Fibroblast of pulmonary artery (primary cell): ENCODE results near the gene PLA2G1B.
A peak's percentile ranks its signal among the peaks of the same experiment; 100 is the strongest.

ENCODE experiments used
- DNase-seq: peaks from one replicate; pipeline ENCODE4 v3.0.0-alpha.2; 2010; ENCODE audit warnings: low read depth
- H3K4me3 ChIP-seq: replicated peaks from 2 replicates; pipeline ENCODE4 v1.5.1; 2011; ENCODE audit warnings: low read depth, mild to moderate bottlenecking, control low read depth, low read length, moderate library complexity
- TF ChIP-seq, protein P1 (sequence below): IDR thresholded peaks from 2 replicates; pipeline ENCODE4 v1.5.1; 2011; ENCODE audit warnings: mild to moderate bottlenecking, control low read depth, low read length, inconsistent platforms; ENCODE audit errors: missing control alignments

Gene PLA2G1B

DNA sequence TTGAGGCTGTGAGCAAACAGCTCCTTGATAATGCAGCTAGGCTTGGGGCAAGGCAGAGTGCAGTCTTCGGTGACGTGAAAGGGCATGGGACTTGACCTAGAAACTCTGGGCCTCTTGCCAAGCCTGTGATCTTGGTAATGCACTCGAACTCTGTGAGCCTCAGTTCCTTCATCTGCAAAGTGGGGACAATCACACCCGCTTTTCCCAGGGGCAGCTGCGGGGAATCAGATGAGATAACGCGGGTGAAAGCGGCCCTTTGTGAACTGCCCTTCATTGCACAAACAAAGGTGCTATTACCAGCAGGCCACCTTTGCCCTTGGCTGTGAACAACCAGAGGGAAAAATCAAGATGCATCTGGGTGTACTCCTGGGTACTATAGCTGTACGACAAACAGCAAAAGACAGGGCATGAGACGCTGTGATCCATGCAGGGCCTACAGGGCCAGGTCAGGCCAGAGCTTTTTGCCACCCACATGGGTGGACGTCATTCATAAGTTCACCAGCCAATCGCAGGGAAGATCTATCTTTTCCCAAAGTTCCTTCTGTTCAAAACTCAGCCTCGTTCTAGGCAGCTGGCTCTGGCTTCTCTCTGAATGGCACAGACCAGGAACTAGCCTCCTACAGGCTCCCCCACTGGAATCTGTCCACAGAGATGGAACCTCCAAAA lies 38.2 kb upstream of the PLA2G1B start:
- H3K4me3 ChIP-seq = no peak overlapping the region
- DNase-seq = no peak
- TF ChIP-seq, protein P1, sequence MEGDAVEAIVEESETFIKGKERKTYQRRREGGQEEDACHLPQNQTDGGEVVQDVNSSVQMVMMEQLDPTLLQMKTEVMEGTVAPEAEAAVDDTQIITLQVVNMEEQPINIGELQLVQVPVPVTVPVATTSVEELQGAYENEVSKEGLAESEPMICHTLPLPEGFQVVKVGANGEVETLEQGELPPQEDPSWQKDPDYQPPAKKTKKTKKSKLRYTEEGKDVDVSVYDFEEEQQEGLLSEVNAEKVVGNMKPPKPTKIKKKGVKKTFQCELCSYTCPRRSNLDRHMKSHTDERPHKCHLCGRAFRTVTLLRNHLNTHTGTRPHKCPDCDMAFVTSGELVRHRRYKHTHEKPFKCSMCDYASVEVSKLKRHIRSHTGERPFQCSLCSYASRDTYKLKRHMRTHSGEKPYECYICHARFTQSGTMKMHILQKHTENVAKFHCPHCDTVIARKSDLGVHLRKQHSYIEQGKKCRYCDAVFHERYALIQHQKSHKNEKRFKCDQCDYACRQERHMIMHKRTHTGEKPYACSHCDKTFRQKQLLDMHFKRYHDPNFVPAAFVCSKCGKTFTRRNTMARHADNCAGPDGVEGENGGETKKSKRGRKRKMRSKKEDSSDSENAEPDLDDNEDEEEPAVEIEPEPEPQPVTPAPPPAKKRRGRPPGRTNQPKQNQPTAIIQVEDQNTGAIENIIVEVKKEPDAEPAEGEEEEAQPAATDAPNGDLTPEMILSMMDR = no peak

DNA sequence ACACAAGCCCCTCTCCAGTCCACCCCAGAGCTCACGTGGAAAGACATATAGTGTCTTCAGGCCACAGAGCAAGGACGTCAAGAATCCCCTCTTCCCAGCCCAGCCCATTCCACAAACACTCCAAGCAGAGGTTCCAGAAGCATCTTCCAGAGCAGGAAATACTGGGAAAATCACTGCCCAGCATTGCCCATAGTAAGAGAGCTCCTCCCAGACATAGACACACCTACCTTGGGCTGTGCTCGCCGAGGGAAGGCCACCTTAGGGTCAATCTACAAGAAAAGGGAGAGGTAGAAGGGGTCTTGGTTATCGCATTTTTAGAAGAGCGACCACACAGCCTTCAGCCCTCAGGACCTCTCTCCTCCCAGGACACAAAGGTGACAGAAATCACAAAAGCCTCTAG lies 36.9 kb upstream of the PLA2G1B start:
- TF ChIP-seq, protein P1 = no peak
- no peak for DNase-seq
- H3K4me3 ChIP-seq = no peak overlapping the region

DNA sequence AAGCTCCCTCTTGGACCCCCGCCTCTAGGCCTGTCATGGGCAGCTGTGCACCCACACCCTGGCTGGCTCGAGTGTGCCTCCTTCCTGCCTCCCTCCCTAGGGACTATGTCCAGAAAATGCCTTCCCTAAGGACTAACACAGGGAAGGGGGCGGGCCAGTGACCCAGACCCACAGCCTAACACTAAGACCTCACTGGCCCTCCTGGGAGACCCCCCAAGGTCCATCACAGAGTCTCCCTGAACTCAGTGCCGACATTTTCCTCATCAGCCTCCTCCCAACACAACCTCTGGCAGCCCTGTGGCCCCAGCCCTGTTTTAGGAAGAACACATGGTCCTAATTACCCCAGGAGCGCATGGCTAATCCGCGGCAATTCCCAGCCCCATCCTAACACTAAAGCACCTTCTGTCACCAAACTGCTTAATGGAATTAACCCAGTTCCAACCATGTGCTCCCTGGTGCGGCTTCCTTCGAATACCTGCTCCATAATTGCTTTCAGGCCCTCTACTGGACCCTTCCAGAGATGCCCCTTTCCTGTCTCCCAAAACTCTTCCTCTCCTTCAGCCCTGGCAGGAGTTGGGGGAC lies 35.8 kb upstream of the PLA2G1B start:
- TF ChIP-seq, protein P1 = no peak
- no peak overlapping the region for H3K4me3 ChIP-seq
- no peak for DNase-seq

DNA sequence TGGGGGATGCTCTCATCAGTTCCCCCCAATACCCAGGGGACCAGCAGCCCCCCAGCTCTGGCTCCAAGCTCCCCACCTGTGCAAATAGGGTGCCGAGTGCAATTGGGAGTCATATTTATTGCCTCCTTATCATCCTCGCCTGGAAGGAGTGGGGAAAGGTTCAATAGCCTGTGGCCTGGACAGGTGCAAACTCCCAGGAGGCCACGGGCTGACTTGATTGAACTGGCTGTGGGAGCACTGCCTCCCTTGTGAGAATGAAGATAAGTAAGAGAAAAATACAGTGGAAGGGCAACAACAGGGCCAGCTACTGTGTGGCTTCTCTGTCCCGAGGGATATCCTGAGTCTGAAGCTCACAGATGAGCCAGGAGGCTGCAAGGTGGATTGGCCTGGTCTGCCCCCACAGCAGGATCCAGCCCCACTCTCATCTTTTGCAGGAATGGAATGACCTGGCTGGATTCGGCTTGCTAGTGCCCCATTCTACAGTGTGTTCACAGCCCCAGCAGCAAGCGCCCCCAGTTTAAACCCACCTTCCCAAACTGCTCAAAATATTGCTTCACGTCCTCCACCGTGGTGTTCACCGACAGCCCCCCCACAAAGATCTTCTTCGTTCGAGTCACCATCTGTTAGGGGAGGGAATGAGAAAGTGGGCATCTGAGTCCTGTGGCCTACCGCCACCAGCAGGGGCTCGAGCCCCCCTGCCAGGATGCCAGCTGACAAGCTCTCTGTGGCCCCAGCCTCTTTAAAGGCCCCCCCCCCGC lies 35.1 kb upstream of the PLA2G1B start:
- TF ChIP-seq, protein P1 = no peak
- no peak overlapping the region for H3K4me3 ChIP-seq
- DNase-seq = no peak

DNA sequence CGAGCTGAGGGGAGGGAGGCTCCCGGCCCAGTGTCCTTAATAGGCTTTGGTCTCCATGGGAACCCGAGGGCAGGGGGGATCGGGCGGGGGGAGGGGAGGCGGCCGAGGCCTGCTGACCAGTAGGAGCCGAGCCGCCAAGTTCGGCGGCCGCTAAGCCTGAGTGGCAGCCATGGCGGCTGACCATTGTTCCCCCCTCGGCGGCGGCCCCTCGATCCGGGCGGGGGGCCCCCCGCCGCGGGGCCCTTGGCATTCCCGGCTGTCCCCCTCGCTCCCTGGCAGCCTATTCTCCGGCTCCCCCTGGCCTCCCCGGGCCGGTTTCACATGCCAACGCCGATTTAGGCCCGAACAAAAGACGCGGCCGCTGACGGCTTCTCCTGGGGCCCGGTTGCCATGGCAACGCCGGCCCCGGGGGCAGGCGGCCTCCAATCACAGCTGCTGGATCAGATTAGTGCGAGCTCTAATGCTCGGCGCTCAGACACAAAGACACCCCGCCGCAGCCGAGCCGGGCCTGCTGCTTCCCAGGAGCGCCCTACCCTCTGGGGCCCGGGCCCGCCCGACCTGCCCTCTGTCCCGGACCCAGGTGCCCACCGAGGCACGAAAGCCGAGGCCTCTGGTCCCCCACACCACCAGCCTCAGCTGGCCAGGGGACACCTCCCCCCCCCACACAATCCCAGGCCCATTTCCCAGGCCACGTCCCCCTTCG lies 34.1 kb upstream of the PLA2G1B start:
- H3K4me3 ChIP-seq = peak overlapping the region; percentile 24
- peak; percentile 68 for DNase-seq
- TF ChIP-seq, protein P1 = no peak

DNA sequence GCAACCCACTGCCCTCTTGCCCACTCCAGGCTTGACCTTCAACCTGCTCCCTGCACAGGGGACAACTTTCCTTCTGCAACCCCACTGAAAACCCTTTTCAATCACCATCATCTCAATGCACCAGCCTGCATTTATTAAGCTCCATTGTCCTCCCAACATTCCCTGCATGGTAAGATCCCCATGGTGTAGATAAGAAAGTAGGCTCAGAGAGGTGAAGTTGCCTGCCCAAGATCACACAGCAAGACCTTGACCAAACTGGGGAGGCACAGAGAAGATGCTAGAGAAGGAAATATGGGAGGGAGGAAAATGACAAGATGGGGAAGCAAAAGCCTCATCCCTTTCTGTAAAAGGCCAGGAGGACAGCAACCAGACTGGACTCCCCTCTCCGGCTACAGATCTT lies 31.5 kb upstream of the PLA2G1B start:
- H3K4me3 ChIP-seq = no peak overlapping the region
- DNase-seq = no peak
- TF ChIP-seq, protein P1 = no peak
